ENCODE data around the gene FAHD2B. TPM values are rescaled to one million over a fixed set of nuclear protein-coding genes. Genes with fewer than 3 reads are reported as not detected.
"Not testable (repeated sequence)": the region's sequence is repeated elsewhere in the genome, so short reads cannot be mapped to it uniquely, and the experiment has no call there.

FAHD2B gene, protein sequence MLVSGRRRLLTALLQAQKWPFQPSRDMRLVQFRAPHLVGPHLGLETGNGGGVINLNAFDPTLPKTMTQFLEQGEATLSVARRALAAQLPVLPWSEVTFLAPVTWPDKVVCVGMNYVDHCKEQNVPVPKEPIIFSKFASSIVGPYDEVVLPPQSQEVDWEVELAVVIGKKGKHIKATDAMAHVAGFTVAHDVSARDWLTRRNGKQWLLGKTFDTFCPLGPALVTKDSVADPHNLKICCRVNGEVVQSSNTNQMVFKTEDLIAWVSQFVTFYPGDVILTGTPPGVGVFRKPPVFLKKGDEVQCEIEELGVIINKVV
- 14.4 TPM for polyA plus RNA-seq (ENCODE audit: insufficient read length)

- DNase-seq, result peak; percentile 50
Observed at GRCh38 chr2:97094772-97095611, at the start of gene FAHD2B. Gene FAHD2B (minus strand): TSS chr2:97094882. CDS start chr2:97091706, 3,176 bp downstream.

GRCh38 chr2:97144016-97144415 lies 49.3 kb upstream of the FAHD2B start:
- DNase-seq, result not testable (repeated sequence)

- not testable (repeated sequence) for DNase-seq
Observed at GRCh38 chr2:97129090-97129489, 34.4 kb upstream of the FAHD2B start.

- DNase-seq, result not testable (repeated sequence)
Observed at GRCh38 chr2:97113882-97114255, 19.2 kb upstream of the FAHD2B start.

- DNase-seq, result peak; percentile 79
Observed at GRCh38 chr2:97113050-97113881, 18.6 kb upstream of the FAHD2B start, which contains the start of gene ANKRD36. Gene ANKRD36 (plus strand): TSS chr2:97113153. CDS start chr2:97113740, 587 bp downstream.

GRCh38 chr2:97112320-97113049 lies 17.8 kb upstream of the FAHD2B start:
- peak; percentile 40 for DNase-seq

DNA sequence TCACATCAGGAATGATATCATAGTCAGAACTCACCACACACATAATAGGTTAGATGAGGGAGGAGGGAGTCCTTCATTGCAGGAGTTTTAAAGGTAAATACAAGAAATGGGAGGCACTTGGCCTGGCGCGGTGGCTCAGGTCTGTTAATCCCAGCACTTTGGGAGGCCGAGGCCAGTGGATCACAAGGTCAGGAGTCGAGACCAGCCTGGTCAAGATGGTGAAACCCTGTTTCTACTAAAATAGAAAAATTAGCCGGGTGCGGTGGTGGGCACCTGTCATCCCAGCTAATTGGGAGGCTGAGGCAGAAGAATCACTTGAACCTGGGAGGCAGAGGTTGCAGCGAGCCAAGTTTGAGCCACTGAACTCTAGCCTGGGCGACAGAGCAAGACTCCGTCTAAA lies 16.6 kb upstream of the FAHD2B start:
- DNase-seq, result not testable (repeated sequence)

- not testable (repeated sequence) for DNase-seq
Observed at GRCh38 chr2:97106878-97107277, 12.2 kb upstream of the FAHD2B start.

- not testable (repeated sequence) for DNase-seq
Observed at GRCh38 chr2:97098786-97099372, 4.2 kb upstream of the FAHD2B start.

GRCh38 chr2:97095661-97096060 lies 979 bp upstream of the FAHD2B start:
- DNase-seq, result no peak

- DNase-seq, result not testable (repeated sequence)
Observed at GRCh38 chr2:97093983-97094771, 505 bp downstream of the FAHD2B start.

- not testable (repeated sequence) for DNase-seq
Observed at GRCh38 chr2:97092946-97093345, 1.7 kb downstream of the FAHD2B start.

DNA sequence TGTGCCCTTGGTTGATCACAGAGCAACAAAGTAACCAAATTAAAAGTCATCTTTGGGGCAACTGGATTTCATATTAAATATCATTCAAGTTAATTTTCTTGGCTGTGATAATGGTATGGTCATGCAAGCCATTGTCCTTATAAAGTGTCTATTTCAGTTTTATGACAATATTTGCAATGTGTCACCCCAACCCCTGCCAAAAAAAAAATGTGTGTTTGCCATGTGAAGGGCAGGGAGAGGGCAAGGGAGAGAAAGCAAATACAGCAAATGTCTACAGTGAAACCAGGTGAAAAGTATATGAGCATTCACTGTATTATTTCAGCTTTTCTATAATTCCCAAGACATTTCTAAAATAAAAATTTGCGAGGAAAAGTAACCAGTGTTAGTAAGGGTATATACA lies 6.0 kb downstream of the FAHD2B start:
- DNase-seq, result not testable (repeated sequence)

DNA sequence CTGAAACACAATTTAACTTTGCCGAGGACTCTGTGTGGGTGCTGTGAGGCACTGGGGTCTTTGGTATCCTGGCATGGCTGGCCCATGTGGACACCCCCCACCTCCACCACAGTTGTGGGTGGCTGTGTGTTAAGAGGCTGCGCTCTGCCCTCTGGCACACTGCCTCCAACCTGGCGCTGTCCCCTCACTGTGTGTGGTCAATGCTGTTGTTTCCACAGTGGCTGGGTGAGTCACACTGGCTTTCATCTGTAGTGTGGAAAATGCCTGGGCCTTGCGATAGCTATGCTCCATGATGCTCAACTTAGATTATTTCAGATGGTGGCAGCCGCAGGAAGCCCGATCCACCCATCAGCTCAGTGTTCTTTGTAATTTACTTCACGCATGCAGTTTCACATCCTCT lies 9.6 kb downstream of the FAHD2B start:
- DNase-seq, result not testable (repeated sequence)

- not testable (repeated sequence) for DNase-seq
Observed at GRCh38 chr2:97083516-97083915, 11.2 kb downstream of the FAHD2B start.

- DNase-seq, result not testable (repeated sequence)
Observed at GRCh38 chr2:97082206-97082605, 12.5 kb downstream of the FAHD2B start.

GRCh38 chr2:97080855-97081254 lies 13.8 kb downstream of the FAHD2B start:
- not testable (repeated sequence) for DNase-seq

GRCh38 chr2:97077213-97077612 lies 17.5 kb downstream of the FAHD2B start:
- not testable (repeated sequence) for DNase-seq

- not testable (repeated sequence) for DNase-seq
Observed at GRCh38 chr2:97070915-97071314, 23.8 kb downstream of the FAHD2B start.

GRCh38 chr2:97068722-97069121 lies 26.0 kb downstream of the FAHD2B start:
- not testable (repeated sequence) for DNase-seq

Data from hindlimb muscle (tissue), 1 donor.